Prostate gland (tissue), 2 donors: Measurements from ENCODE around the gene CNOT9.

Experiments used
- CTCF ChIP-seq, 4 experiments: fragments of 200-600 bp in 2 of 4; fragments of 450-650 bp in 2 of 4; sonication (generic) in 2 of 4; IDR thresholded peaks; 1 replicate in 3 of 4; 2 replicates in 1 of 4; pipeline ENCODE4 v1.5.1; 2016 to 2019; ENCODE audit warnings: antibody characterized with exemption in 4 of 4, mild to moderate bottlenecking in 2 of 4, moderate library complexity in 2 of 4
- POLR2A ChIP-seq: fragments of 450-650 bp; IDR thresholded peaks from one replicate; pipeline ENCODE4 v1.6.1; 2016; ENCODE audit warnings: antibody characterized with exemption, mild to moderate bottlenecking
- POLR2AphosphoS5 ChIP-seq: sonication (generic); formaldehyde crosslinking; IDR thresholded peaks from one replicate; pipeline ENCODE4 v1.6.1; 2017; ENCODE audit warnings: antibody characterized with exemption

- no peak for TF ChIP-seq CTCF (IDR thresholded peaks at IDR 0.05)
- TF ChIP-seq POLR2A = no peak
- no peak for TF ChIP-seq POLR2AphosphoS5
Observed at GRCh38 chr2:218644721-218645120, 76.1 kb downstream of the CNOT9 start.
